ENCODE results near the gene RHBDD2. TPM values are rescaled to one million over a fixed set of nuclear protein-coding genes. Genes with fewer than 3 reads are reported as not detected.

The RHBDD2 gene
- polyA plus RNA-seq, 1 of the 3 experiments (the other 2 are of a cell fraction) = 77.6 TPM

DNA sequence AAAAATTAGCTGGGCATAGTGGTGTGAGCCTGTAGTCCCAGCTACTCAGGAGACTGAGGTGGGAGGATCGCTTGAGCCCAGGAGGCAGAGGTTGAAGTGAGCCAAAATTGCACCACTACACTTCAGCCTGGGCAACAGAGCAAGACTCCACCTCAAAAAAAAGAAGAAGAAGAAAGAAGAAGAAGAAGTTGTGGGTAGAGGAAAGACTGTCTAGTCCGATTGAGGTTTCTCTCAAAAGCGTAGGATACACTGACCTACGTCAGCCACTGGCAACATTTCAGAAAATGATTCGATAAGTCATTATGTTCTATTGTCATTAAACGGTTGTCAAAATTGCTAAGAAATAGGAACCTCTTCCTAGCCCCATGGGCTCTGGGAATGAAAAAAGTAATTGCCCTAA, 22.3 kb upstream of the RHBDD2 start:
- Histone ChIP-seq H4K20me1 (ENCODE audit: insufficient read depth) (no peaks in the 10 kb centered on the region), H3K4me2 (no peak overlapping the region), H3K9ac (no peak overlapping the region), H2AFZ (ENCODE audit: low read depth) (no peak overlapping the region), H3F3A (replicated peaks; ENCODE audit: insufficient read depth) (no peaks in the 10 kb centered on the region), H3K36me3 (replicated peaks in 1 of 2; ENCODE audit: control insufficient read depth in 1 of 2, insufficient read depth in 2 of 2, low read length in 1 of 2) (no peaks in the 10 kb centered on the region), H3K27ac (ENCODE audit: low read depth in 2 of 2, low read length in 1 of 2) (no peak overlapping the region), H3K4me3 (ENCODE audit: low read depth in 2 of 2, low read length in 1 of 2) (no peak overlapping the region), H3K9me3 (no peaks in the 10 kb centered on the region), H3K4me1 (ENCODE audit: control insufficient read depth in 1 of 2, insufficient read depth in 2 of 2, low read depth in 1 of 2, low read length in 1 of 2) (no peaks in the 10 kb centered on the region), H3K27me3 (ENCODE audit: insufficient read depth) (no peaks in the 10 kb centered on the region; the same call in 1 of the 2 replicates), H3K79me2 (ENCODE audit: insufficient read depth) (no peaks in the 10 kb centered on the region), H3K9me2 (no peaks in the 10 kb centered on the region)
- no peak for DNase-seq
- TF ChIP-seq NFIC (IDR thresholded peaks at IDR 0.05; ENCODE audit: borderline replicate concordance) (no peak), ZBTB33 (IDR thresholded peaks at IDR 0.05; ENCODE audit: borderline replicate concordance, low read depth) (no peak), USF1 (IDR thresholded peaks at IDR 0.05; ENCODE audit: borderline replicate concordance, low read depth) (no peak), FOXJ3 (CRISPR knock-in tag; IDR thresholded peaks at IDR 0.05) (no peak), SMC3 (IDR thresholded peaks at IDR 0.05; ENCODE audit: low read depth, low read length) (no peak), RAD21 (IDR thresholded peaks at IDR 0.05; ENCODE audit: low read length) (no peak), MAX (IDR thresholded peaks at IDR 0.05; ENCODE audit: low read depth) (no peak), YY1 (IDR thresholded peaks at IDR 0.05; ENCODE audit: low read depth) (no peak), TCF12 (IDR thresholded peaks at IDR 0.05) (no peak), CHD2 (IDR thresholded peaks at IDR 0.05; ENCODE audit: low read length, partially characterized antibody) (no peak), POLR2AphosphoS5 (IDR thresholded peaks at IDR 0.05; ENCODE audit: low read depth, low read length) (no peak), USF2 (IDR thresholded peaks at IDR 0.05; ENCODE audit: borderline replicate concordance, low read depth, low read length) (no peak)
- WGBS (ENCODE audit: low lambda C conversion rate) = 61% methylated on average over 6 of the region's 6 CpGs
- CTCF ChIA-PET = interaction anchor here (0.8 to 3.2 kb wide), 2 partner anchors 10 to 434 kb away, joined by 5 to 19 read pairs; no protein-coding TSS in a partner anchor
- POLR2A ChIA-PET = no interaction called here

GRCh38 chr7:75858410-75858809, 20.4 kb upstream of the RHBDD2 start:
- no peak for TF ChIP-seq ELF1 (IDR thresholded peaks at IDR 0.05)
- no peak for TF ChIP-seq SIN3A (IDR thresholded peaks at IDR 0.05; ENCODE audit: borderline replicate concordance, low read depth, low read length)
- TF ChIP-seq MEF2A (IDR thresholded peaks at IDR 0.05; ENCODE audit: borderline replicate concordance, low read depth) = no peak
- TF ChIP-seq YY1 (IDR thresholded peaks at IDR 0.05; ENCODE audit: low read depth) = no peak
- TF ChIP-seq RFX5 (IDR thresholded peaks at IDR 0.05; ENCODE audit: low read length) = no peak
- no peak for TF ChIP-seq POLR2AphosphoS5 (IDR thresholded peaks at IDR 0.05; ENCODE audit: low read depth, low read length)
- no peak for TF ChIP-seq ZBTB33 (IDR thresholded peaks at IDR 0.05; ENCODE audit: borderline replicate concordance, low read depth)
- no peak for TF ChIP-seq USF1 (IDR thresholded peaks at IDR 0.05; ENCODE audit: borderline replicate concordance, low read depth)
- Histone ChIP-seq H3K79me2 (ENCODE audit: insufficient read depth) (no peaks in the 10 kb centered on the region), H3K27me3 (ENCODE audit: insufficient read depth) (no peaks in the 10 kb centered on the region; the same call in 1 of the 2 replicates), H4K20me1 (ENCODE audit: insufficient read depth) (no peaks in the 10 kb centered on the region), H3K27ac (ENCODE audit: low read depth in 2 of 2, low read length in 1 of 2) (no peak overlapping the region), H3K9me3 (no peaks in the 10 kb centered on the region), H3K4me2 (no peak overlapping the region), H3K4me3 (ENCODE audit: low read depth in 2 of 2, low read length in 1 of 2) (no peak overlapping the region), H3K9ac (no peak overlapping the region), H3K4me1 (ENCODE audit: control insufficient read depth in 1 of 2, insufficient read depth in 2 of 2, low read depth in 1 of 2, low read length in 1 of 2) (no peaks in the 10 kb centered on the region), H3F3A (replicated peaks; ENCODE audit: insufficient read depth) (no peaks in the 10 kb centered on the region), H2AFZ (ENCODE audit: low read depth) (no peak overlapping the region), H3K36me3 (replicated peaks in 1 of 2; ENCODE audit: control insufficient read depth in 1 of 2, insufficient read depth in 2 of 2, low read length in 1 of 2) (no peaks in the 10 kb centered on the region), H3K9me2 (no peaks in the 10 kb centered on the region)
- ChIA-PET POLR2A (no interaction called here), CTCF (interaction anchor here (1.0 to 2.3 kb wide), 2 partner anchors 9 to 161 kb away, joined by 4 to 7 read pairs; no protein-coding TSS in a partner anchor)
- no peak for DNase-seq
